Measurements from ENCODE around the gene ZNF335.

ZNF335 gene

GRCh38 chr20:45971675-45972499 is at the start of gene ZNF335:
Gene ZNF335 (minus strand): TSS chr20:45972203. CDS start chr20:45971410, 793 bp downstream.
- DNase-seq = peak; percentile 92

- no peak for DNase-seq
These were observed 48.6 kb upstream of the ZNF335 start for GRCh38 chr20:46020555-46020954.

GRCh38 chr20:46018611-46019010 is 46.6 kb upstream of the ZNF335 start:
- no peak for DNase-seq

GRCh38 chr20:46018112-46018511 is 46.1 kb upstream of the ZNF335 start:
- DNase-seq = no peak

- no peak for DNase-seq
These were observed 45.3 kb upstream of the ZNF335 start for GRCh38 chr20:46017272-46017671.

- DNase-seq = no peak
These were observed 42.8 kb upstream of the ZNF335 start for GRCh38 chr20:46014517-46015396.

- peak; percentile 91 for DNase-seq
These were observed 42.0 kb upstream of the ZNF335 start for GRCh38 chr20:46013829-46014516.

GRCh38 chr20:46013322-46013828 is 41.4 kb upstream of the ZNF335 start:
- no peak for DNase-seq

- no peak for DNase-seq
These were observed 40.9 kb upstream of the ZNF335 start for GRCh38 chr20:46012921-46013320.

GRCh38 chr20:46011631-46012482 is 39.9 kb upstream of the ZNF335 start:
- no peak for DNase-seq

GRCh38 chr20:46010491-46011391 is 38.7 kb upstream of the ZNF335 start:
- peak; percentile 26 for DNase-seq

- DNase-seq = no peak
These were observed 37.8 kb upstream of the ZNF335 start for GRCh38 chr20:46009816-46010215.

GRCh38 chr20:46007671-46008070 is 35.7 kb upstream of the ZNF335 start:
- DNase-seq = no peak

- DNase-seq = no peak
These were observed 35.0 kb upstream of the ZNF335 start for GRCh38 chr20:46006964-46007363.

GRCh38 chr20:46006022-46006705 is 34.2 kb upstream of the ZNF335 start:
- no peak for DNase-seq

GRCh38 chr20:46004889-46005473 is 33.0 kb upstream of the ZNF335 start:
- no peak for DNase-seq

- no peak for DNase-seq
These were observed 32.2 kb upstream of the ZNF335 start for GRCh38 chr20:46004187-46004586.

- DNase-seq = no peak
These were observed 30.0 kb upstream of the ZNF335 start for GRCh38 chr20:46002008-46002407.

- no peak for DNase-seq
These were observed 29.5 kb upstream of the ZNF335 start for GRCh38 chr20:46001498-46001897.
